NCI-H2196 (cell line): ENCODE measurements around the gene SPIRE2.
"Not testable (repeated sequence)": the region's sequence is repeated elsewhere in the genome, so short reads cannot be mapped to it uniquely, and the experiment has no call there.

ENCODE experiments used
- DNase-seq: peaks from one replicate; lab custom pipeline; 2025; ENCODE audit not compliant: unreplicated experiment; lab: John Stamatoyannopoulos, UW

Gene SPIRE2

GRCh38 chr16:89806589-89807193, 21.6 kb upstream of the SPIRE2 start:
- DNase-seq = not testable (repeated sequence)

DNA sequence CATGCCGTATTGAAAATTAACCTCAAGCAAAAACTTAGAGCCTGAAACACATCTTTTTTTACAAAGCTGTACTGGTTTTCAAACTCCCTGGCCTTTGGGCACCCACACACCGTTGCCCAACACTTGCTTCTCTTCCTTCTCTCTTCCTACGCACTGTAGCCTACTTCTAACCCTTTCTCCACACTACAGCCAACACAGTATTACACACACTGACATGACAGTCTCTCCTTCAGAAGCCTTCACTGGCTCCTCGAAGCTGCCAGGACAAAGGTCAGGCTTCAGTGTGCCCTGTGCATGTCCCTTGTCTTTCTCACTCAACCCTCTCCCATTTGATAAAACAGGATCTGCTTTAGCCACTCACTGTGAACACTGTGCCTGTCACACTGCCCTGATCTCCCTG, 19.8 kb upstream of the SPIRE2 start:
- DNase-seq = no peak

- peak; percentile 39 for DNase-seq
Measured at GRCh38 chr16:89811321-89811720, 17.0 kb upstream of the SPIRE2 start.

DNA sequence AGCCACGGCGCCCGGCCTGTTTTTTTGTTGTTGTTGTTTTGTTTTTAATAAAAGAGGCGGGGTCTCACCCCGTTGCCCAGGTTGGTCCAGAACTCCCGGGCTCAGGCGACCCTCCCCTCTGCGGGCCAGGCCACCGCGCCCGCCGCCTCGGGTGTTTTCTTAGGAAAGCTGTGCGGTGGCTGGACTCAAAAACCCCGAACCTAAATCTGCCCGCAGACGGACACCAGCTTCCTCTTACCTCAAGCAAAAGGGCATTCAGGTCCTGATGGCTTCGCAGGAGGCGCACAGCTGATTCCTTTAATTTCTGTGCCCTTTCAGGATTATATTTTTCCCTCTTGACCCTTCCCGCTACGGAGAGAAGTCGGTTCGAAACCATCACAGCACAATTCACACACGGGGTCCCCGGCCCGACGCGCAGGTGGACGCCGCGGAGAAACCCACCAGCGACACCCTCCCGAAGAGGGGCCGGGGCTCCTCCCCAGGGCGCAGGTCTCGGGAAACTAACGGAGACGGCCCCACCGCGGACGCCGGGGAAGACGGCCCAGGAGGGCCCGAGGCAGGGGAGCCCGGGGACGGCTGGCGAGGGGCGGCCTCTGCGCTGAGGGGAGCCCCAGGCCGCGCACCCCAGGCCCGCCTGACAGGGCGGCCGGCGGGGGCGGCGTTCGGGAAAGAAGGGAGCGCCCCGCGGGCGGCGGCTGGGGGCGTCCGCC, 12.5 kb upstream of the SPIRE2 start:
- no peak for DNase-seq

GRCh38 chr16:89818851-89819403, 9.3 kb upstream of the SPIRE2 start:
- DNase-seq = not testable (repeated sequence)

GRCh38 chr16:89819448-89819847, 8.8 kb upstream of the SPIRE2 start:
- DNase-seq = not testable (repeated sequence)

DNA sequence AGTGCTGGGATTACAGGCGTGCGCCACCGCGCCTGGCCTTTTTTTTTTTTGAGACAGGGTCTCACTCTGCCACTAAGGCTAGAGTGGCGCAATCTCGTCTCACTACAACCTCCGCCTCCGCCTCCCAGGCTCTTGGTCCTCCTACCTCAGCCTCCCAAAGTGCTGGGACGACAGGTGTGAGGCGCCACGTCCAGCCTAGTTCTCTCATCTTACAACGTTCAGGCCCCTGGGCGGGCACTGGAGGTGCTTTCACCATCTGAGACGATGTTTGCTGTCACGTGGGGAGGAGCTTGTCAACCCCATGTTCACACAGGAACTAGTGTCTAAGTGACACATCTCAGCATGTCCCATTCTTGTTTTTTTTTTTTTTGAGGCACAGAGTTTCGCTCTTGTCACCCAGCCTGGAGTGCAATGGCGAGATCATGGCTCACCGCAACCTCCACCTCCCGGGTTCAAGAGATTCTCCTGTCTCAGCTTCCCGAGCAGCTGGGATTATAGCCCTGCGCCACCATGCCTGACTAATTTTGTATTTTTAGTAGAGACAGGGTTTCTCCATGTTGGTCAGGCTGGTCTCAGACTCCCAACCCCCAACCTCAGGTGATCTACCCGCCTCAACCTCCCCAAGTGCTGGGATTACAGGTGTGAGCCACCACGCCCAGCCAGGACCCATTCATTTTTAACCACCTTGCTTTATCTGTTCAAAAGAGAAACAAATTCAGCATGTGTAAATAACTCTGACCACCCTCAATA, 6.7 kb upstream of the SPIRE2 start:
- DNase-seq = no peak

GRCh38 chr16:89822188-89823086, 5.8 kb upstream of the SPIRE2 start:
- DNase-seq = no peak

DNA sequence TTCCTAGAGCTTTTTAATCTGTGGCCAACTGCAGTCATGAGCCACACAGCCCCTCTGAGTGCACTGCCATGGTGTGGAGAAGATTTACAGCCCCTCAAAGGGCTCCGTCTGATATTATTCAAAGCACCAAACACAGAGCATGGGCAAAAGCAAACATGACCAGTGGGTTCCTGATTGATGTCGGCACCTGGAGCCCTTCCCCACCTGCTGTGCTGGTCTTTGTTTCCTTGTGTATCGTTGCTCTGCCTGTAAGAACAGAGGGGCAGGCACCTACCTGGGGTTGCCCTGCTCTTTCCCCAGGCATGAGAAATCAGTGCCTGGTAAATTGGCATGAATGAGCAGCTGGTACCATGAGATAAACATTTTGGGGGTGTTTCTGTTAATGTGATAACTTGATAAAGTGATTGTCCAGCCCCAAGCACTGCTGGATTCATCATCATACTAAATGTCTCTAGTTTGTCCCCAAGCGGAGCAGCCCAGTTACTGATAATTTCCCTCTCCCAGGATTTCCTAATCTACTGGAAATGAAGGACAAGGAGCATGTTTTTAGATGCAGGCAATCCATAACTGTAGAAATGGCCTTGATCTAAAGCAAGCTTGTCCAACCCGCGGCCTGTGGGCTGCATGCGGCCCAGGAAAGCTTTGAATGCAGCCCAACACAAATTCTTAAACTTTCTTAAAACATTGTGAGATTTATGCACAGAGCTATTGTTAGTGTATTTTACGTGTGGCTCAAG, 5.0 kb upstream of the SPIRE2 start:
- no peak for DNase-seq

- not testable (repeated sequence) for DNase-seq
Measured at GRCh38 chr16:89823824-89824148, 4.5 kb upstream of the SPIRE2 start.

GRCh38 chr16:89826531-89827382, 1.5 kb upstream of the SPIRE2 start:
- no peak for DNase-seq

GRCh38 chr16:89827383-89828198, 684 bp upstream of the SPIRE2 start:
- no peak for DNase-seq

- DNase-seq = no peak
Measured at GRCh38 chr16:89828870-89829629, 775 bp downstream of the SPIRE2 start.

GRCh38 chr16:89829630-89830437, 1.6 kb downstream of the SPIRE2 start:
- no peak for DNase-seq

DNA sequence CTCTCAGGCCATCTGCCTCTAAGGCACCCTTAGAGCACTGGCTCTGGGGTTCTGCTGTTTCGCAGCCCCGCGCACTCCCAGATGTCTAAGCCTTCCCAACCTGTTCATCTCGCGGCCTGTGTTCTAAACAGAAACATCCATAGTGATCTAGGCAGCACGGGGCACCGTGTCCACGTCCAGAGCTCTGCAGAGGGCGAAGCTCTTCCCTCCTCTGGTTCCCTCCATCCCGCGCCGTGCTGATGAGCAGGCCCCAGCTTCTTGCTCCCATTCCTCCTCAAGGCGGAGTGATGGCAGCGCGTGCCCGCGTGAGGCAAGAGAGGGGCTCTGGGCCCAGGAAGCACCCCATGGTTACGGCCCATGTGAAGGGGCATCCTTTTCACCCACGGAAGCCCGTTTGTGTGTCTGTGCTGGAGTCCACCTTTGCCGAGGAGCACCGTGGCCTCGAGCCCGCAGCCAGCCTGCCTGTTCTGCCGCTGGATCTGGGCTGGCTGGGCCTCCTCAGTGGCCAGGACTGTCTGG, 3.6 kb downstream of the SPIRE2 start:
- no peak for DNase-seq

- DNase-seq = not testable (repeated sequence)
Measured at GRCh38 chr16:89833664-89834363, 5.5 kb downstream of the SPIRE2 start.
